Measurements from ENCODE around the gene RPS6KA2.

The RPS6KA2 gene

GRCh38 chr6:166462461-166463135 is 164.5 kb downstream of the RPS6KA2 start:
- no peak for DNase-seq

GRCh38 chr6:166461821-166462460 is 165.1 kb downstream of the RPS6KA2 start:
- DNase-seq = no peak

- peak; percentile 61 for DNase-seq
Observed at GRCh38 chr6:166460473-166461437, 166.3 kb downstream of the RPS6KA2 start.

GRCh38 chr6:166459906-166460305 is 167.1 kb downstream of the RPS6KA2 start:
- no peak for DNase-seq

GRCh38 chr6:166459272-166459671 is 167.8 kb downstream of the RPS6KA2 start:
- DNase-seq = no peak

- DNase-seq = peak; percentile 44
Observed at GRCh38 chr6:166456395-166457156, 170.5 kb downstream of the RPS6KA2 start.

GRCh38 chr6:166454692-166455515 is 172.1 kb downstream of the RPS6KA2 start:
- DNase-seq = no peak

- no peak for DNase-seq
Observed at GRCh38 chr6:166453651-166454050, 173.4 kb downstream of the RPS6KA2 start.

- DNase-seq = no peak
Observed at GRCh38 chr6:166450167-166450873, 176.7 kb downstream of the RPS6KA2 start.

GRCh38 chr6:166449641-166450040 is 177.4 kb downstream of the RPS6KA2 start:
- DNase-seq = no peak

- no peak for DNase-seq
Observed at GRCh38 chr6:166449036-166449435, 178.0 kb downstream of the RPS6KA2 start.

GRCh38 chr6:166448432-166448831 is 178.6 kb downstream of the RPS6KA2 start:
- DNase-seq = no peak

GRCh38 chr6:166446567-166447065 is 180.4 kb downstream of the RPS6KA2 start:
- DNase-seq = no peak

- no peak for DNase-seq
Observed at GRCh38 chr6:166446146-166446545, 180.9 kb downstream of the RPS6KA2 start.

- no peak for DNase-seq
Observed at GRCh38 chr6:166444446-166444845, 182.6 kb downstream of the RPS6KA2 start.

GRCh38 chr6:166443166-166443565 is 183.9 kb downstream of the RPS6KA2 start:
- no peak for DNase-seq

GRCh38 chr6:166442131-166442685 is 184.8 kb downstream of the RPS6KA2 start:
- DNase-seq = no peak

GRCh38 chr6:166441325-166442078 is 185.5 kb downstream of the RPS6KA2 start:
- no peak for DNase-seq

GRCh38 chr6:166440729-166441128 is 186.3 kb downstream of the RPS6KA2 start:
- no peak for DNase-seq

GRCh38 chr6:166440106-166440505 is 186.9 kb downstream of the RPS6KA2 start:
- no peak for DNase-seq

Data from eye (tissue), 1 donor.